Spleen (tissue), 11 donors: Measurements from ENCODE around the gene DIRAS2. TPM values are rescaled to one million over a fixed set of nuclear protein-coding genes. Genes with fewer than 3 reads are reported as not detected.
"Not testable (repeated sequence)": the region's sequence is repeated elsewhere in the genome, so short reads cannot be mapped to it uniquely, and the experiment has no call there.

ENCODE experiments used
- DNase-seq: peaks from one replicate; pipeline ENCODE4 v3.0.0-alpha.2; 2020
- H3K27ac ChIP-seq, 8 donors: fragments of 200-600 bp; sonication (generic) in 7 of 8; 1 replicate in 4 of 8; 2 replicates in 4 of 8; pipeline versions ENCODE4 v1.5.0 to v1.8.0; 2016 to 2021; ENCODE audit warnings: inconsistent platforms in 4 of 8, mild to moderate bottlenecking in 4 of 8, moderate library complexity in 1 of 8
- H3K27me3 ChIP-seq, 7 donors: fragments of 200-600 bp; sonication (generic) in 6 of 7; replicated peaks in 1 of 7; 1 replicate in 4 of 7; 2 replicates in 3 of 7; pipeline versions ENCODE4 v1.5.0 to v1.8.0; 2016 to 2021; ENCODE audit warnings: inconsistent platforms in 3 of 7, mild to moderate bottlenecking in 1 of 7
- H3K36me3 ChIP-seq, 6 donors: fragments of 200-600 bp; sonication (generic) in 5 of 6; 1 replicate in 4 of 6; 2 replicates in 2 of 6; pipeline versions ENCODE4 v1.5.0 to v1.8.0; 2016 to 2021; ENCODE audit warnings: inconsistent platforms in 2 of 6
- H3K4me1 ChIP-seq, 6 donors: fragments of 200-600 bp; sonication (generic) in 5 of 6; 1 replicate in 3 of 6; 2 replicates in 3 of 6; pipeline versions ENCODE4 v1.5.0 to v1.8.0; 2016 to 2021; ENCODE audit warnings: inconsistent platforms in 3 of 6
- H3K4me3 ChIP-seq, 8 donors: fragments of 200-600 bp; sonication (generic) in 7 of 8; 1 replicate in 4 of 8; 2 replicates in 4 of 8; pipeline versions ENCODE4 v1.5.0 to v1.8.0; 2016 to 2021; ENCODE audit warnings: inconsistent platforms in 4 of 8, mild to moderate bottlenecking in 4 of 8, moderate library complexity in 2 of 8
- H3K9me3 ChIP-seq, 8 donors: fragments of 200-600 bp; sonication (generic) in 7 of 8; 1 replicate in 4 of 8; 2 replicates in 4 of 8; pipeline versions ENCODE4 v1.5.0 to v1.8.0; 2016 to 2021; ENCODE audit warnings: inconsistent platforms in 4 of 8
- POLR2A ChIP-seq, 3 donors: fragments of 450-650 bp; IDR thresholded peaks; one replicate each; pipeline ENCODE4 v1.5.1; 2017; ENCODE audit warnings: antibody characterized with exemption in 3 of 3, mild to moderate bottlenecking in 1 of 3
- POLR2AphosphoS5 ChIP-seq, 3 donors: sonication (generic); formaldehyde crosslinking; IDR thresholded peaks; one replicate each; pipeline ENCODE4 v1.5.1; 2017; ENCODE audit warnings: antibody characterized with exemption in 3 of 3
- WGBS, 5 donors: extraction: QIAGEN DNeasy Blood & Tissue Kit in 3 of 5; methylation state at CpG; one replicate each; pipeline versions ENCODE4 v1.1.5 to v1.1.7; 2013 to 2018; 5-methylcytosine and 5-hydroxymethylcytosine counted together
- intact Hi-C: fragments of 100-400 bp; cut with DNase I; formaldehyde crosslinking; loops from one replicate; pipeline ENCODE4 v1.15.0; 2023; ENCODE audit warnings: low total_unique reads
- polyA plus RNA-seq, 3 donors: library from polyadenylated mRNA; stranded (reverse); fragments of 200-250 nt; gene quantifications; one replicate each; pipeline ENCODE4 v1.2.1, GENCODE V29; 2013
- total RNA-seq, 7 donors: library from RNA; depleted of rRNA in 3 of 7; stranded (reverse); fragments of >200 nt in 3 of 7; fragmentation: NEBNext Ultra II Directional in 4 of 7; extraction: Animal tissue kit (Norgen Biotek cat#: 25700) in 4 of 7; gene quantifications; one replicate each; pipeline versions ENCODE4 v1.1.0 to v1.2.1, GENCODE V29; 2016 to 2021
- TF ChIP-seq, protein P1 (sequence below), 11 experiments: fragments of 200-600 bp in 7 of 11; fragments of 450-650 bp in 4 of 11; sonication (generic) in 4 of 11; IDR thresholded peaks in 8 of 11; conservative IDR thresholded peaks in 3 of 11; 1 replicate in 7 of 11; 2 replicates in 4 of 11; pipeline versions ENCODE4 v1.4.0 to v1.8.0; 2016 to 2021; ENCODE audit warnings: antibody characterized with exemption in 11 of 11, inconsistent platforms in 4 of 11, mild to moderate bottlenecking in 1 of 11
- donor health status: healthy with polysubstance abuse.
- donor health status: DM: no; HTN: no; CAD: no; lungs with moderate emphysema.
- donor health status: DM: no; HTN: no; CAD: no.
- donor health status: Bipolar disorder and iron deficiency.
- donor health status: healthy.
- donor health status: DM: no; HTN: no; CAD: no.
- donor health status: DM: yes; HTN: yes; CAD: no.

DIRAS2 gene
- total and polyA plus RNA-seq, 10 donors = 0.19 TPM; not detected in 9

DNA sequence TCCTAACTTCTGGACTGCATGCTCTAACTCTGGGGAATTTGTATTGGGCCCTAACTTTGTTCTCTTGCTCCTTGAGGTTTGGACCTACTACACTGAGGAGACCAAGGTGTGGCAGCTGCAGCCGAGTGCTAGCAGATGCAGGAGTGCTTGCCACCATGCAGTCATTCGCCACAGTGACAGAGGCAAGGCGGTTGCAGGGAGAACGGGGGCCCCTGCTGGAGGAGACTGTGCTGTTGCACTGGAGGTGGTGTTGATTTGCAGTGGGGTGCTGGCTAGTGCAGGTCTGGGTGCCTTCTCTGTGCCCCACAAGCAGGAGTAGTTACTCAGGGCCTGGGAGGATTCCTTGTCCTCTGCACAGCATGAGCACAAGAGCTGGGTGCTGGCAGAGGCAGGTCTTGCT is 22.4 kb upstream of the DIRAS2 start:
- H3K27me3 ChIP-seq = peaks cover 0 to 36% (median 0%) of the 10 kb centered on the region in 7 donors
- peaks cover 0 to 23% (median 14%) of the 10 kb centered on the region in 8 donors for H3K9me3 ChIP-seq
- DNase-seq = no peak
- 72 to 84% (median 77%) methylated on average over 4 of the region's 4 CpGs for WGBS, 5 donors
- intact Hi-C loops = no loop called here
- no peaks in the 10 kb centered on the region for H3K4me1 ChIP-seq
- no peak overlapping the region for H3K27ac ChIP-seq
- no peak overlapping the region for H3K4me3 ChIP-seq
- TF ChIP-seq, protein P1, sequence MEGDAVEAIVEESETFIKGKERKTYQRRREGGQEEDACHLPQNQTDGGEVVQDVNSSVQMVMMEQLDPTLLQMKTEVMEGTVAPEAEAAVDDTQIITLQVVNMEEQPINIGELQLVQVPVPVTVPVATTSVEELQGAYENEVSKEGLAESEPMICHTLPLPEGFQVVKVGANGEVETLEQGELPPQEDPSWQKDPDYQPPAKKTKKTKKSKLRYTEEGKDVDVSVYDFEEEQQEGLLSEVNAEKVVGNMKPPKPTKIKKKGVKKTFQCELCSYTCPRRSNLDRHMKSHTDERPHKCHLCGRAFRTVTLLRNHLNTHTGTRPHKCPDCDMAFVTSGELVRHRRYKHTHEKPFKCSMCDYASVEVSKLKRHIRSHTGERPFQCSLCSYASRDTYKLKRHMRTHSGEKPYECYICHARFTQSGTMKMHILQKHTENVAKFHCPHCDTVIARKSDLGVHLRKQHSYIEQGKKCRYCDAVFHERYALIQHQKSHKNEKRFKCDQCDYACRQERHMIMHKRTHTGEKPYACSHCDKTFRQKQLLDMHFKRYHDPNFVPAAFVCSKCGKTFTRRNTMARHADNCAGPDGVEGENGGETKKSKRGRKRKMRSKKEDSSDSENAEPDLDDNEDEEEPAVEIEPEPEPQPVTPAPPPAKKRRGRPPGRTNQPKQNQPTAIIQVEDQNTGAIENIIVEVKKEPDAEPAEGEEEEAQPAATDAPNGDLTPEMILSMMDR (IDR thresholded peaks at IDR 0.05 in 8 of 11, conservative IDR thresholded peaks at IDR 0.05 in 3 of 11) = no peak
- TF ChIP-seq POLR2A (IDR thresholded peaks at IDR 0.05) = no peak
- TF ChIP-seq POLR2AphosphoS5 (IDR thresholded peaks at IDR 0.05) = no peak
- H3K36me3 ChIP-seq = no peaks in the 10 kb centered on the region

DNA sequence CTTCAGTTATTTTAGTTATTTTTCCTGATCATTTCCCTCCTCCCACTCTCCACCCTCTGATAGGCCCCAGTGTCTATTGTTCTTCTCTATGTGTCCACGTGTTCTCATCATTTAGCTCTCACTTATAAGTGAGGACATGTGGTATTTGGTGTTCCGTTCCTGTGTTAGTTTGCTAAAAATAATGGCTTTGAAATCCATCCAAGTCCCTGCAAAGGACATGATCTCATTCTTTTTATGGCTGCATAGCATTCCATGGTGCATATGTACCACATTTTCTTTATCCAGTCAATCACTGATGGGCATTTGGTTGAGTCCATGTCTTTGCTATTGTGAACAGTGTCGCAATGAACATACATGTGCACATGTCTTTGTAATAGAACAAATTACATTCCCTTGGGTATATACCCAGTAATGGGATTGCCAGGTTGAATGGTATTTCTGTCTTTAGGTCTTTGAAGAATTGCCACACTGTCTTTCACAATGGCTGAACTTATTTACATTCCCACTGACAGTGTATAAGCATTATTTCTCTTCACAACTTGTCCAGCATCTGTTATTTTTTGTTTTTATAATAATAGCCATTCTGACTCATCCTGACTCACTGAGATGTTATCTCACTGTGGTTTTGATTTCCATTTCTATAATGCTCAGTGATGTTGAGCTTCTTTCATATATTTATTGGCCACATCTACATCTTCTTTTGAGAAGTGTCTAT is 17.2 kb upstream of the DIRAS2 start:
- Histone ChIP-seq H3K4me3 (no peak overlapping the region), H3K27me3 (peaks cover 0 to 8% (median 0%) of the 10 kb centered on the region in 7 donors), H3K36me3 (no peaks in the 10 kb centered on the region), H3K27ac (no peak overlapping the region), H3K9me3 (peaks cover 0 to 12% (median 0%) of the 10 kb centered on the region in 8 donors), H3K4me1 (no peaks in the 10 kb centered on the region)
- WGBS, 5 donors = 57 to 78% (median 72%) methylated on average over 3 of the region's 3 CpGs
- DNase-seq = no peak
- TF ChIP-seq POLR2A (IDR thresholded peaks at IDR 0.05) (no peak), POLR2AphosphoS5 (IDR thresholded peaks at IDR 0.05) (no peak)
- intact Hi-C loops = no loop called here

DNA sequence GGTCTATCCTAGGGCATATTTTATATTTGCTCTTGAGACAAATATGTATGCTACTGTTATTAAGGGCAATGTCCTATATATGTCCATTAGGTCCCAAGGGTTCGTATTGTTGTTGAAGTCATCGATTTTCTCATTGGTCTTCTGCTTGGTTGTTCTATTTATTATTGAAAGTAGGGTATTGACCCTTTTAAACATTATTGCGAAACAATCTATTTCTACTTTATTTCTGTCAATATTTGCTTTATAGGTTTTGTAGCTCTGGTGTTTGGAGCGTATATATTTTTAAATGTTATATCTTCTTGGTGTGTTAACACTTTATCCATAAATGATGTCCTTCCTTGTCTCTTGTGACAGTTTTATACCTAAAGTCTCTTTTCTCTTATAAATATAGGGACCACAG is 16.2 kb upstream of the DIRAS2 start:
- no peak for DNase-seq
- Histone ChIP-seq H3K27ac (no peak overlapping the region), H3K27me3 (peaks cover 0 to 6% (median 0%) of the 10 kb centered on the region in 7 donors), H3K4me3 (no peak overlapping the region), H3K4me1 (no peaks in the 10 kb centered on the region), H3K36me3 (no peaks in the 10 kb centered on the region), H3K9me3 (peaks cover 0 to 12% (median 0%) of the 10 kb centered on the region in 8 donors)
- no peak for TF ChIP-seq POLR2AphosphoS5 (IDR thresholded peaks at IDR 0.05)
- 87 to 96% (median 95%) methylated on average over 4 of the region's 4 CpGs for WGBS, 5 donors
- intact Hi-C loops = no loop called here

DNA sequence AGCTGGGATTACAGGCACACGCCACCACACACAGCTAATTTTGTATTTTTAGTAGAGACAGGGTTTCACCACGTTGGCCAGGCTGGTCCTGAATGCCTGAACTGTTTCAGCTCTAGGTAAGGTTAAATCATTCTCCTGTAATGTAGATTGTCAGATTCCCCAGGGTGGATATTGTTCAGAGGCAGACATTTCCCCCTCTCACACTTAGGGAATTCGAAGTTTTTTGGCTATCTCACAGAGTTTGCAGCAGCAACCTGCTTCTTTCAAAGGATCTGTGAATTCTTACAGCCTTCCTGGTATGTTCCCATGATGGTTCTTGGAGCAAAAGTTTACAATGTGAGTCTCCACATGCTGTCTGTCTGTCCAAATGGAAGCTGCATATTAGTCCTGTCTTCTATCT is 15.6 kb upstream of the DIRAS2 start:
- Histone ChIP-seq H3K27ac (no peak overlapping the region), H3K9me3 (peaks cover 0 to 11% (median under 1%) of the 10 kb centered on the region in 8 donors), H3K4me3 (no peak overlapping the region), H3K27me3 (peaks cover 0 to 6% (median 0%) of the 10 kb centered on the region in 7 donors), H3K36me3 (no peaks in the 10 kb centered on the region), H3K4me1 (no peaks in the 10 kb centered on the region)
- intact Hi-C loops = no loop called here
- WGBS, 5 donors = 58 to 69% (median 63%) methylated on average over 3 of the region's 3 CpGs
- no peak for DNase-seq
- no peak for TF ChIP-seq POLR2A (IDR thresholded peaks at IDR 0.05)
- TF ChIP-seq, protein P1 (IDR thresholded peaks at IDR 0.05 in 8 of 11, conservative IDR thresholded peaks at IDR 0.05 in 3 of 11) = no peak

DNA sequence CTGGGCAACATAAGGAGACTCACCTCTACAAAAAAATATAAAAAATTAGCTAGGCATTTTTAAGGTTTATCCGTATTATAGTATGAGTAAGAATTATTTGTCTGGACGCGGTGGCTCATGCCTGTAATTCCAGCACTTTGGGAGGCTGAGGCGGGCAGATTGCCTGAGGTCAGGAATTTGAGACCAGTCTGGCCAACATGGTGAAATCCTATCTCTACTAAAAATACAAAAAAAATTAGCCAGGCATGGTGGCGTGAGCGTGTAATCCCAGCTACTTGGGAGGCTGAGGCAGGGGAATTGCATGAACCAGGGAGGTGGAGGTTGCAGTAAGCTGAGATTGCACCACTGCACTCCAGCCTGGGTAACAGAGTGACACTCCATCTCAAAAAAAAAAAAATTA is 14.3 kb upstream of the DIRAS2 start:
- DNase-seq, H3K27ac ChIP-seq, intact Hi-C loops, H3K4me1 ChIP-seq, H3K27me3 ChIP-seq, H3K4me3 ChIP-seq, H3K36me3 ChIP-seq: not testable (repeated sequence)
- WGBS, 5 donors = 92 to 96% (median 95%) methylated on average over 6 of the region's 6 CpGs
- peaks cover 0 to 19% (median 14%) of the 10 kb centered on the region in 8 donors for H3K9me3 ChIP-seq
